GM12878 (cell line): ENCODE results near the gene RAC3. TPM values are rescaled to one million over a fixed set of nuclear protein-coding genes. Genes with fewer than 3 reads are reported as not detected.

Experiments
- ATAC-seq: fragments of 200-7000 bp; cut with Tn5 transposase; 3 replicates; pipeline ENCODE4 v1.9.1; 2020; ENCODE audit warnings: mild to moderate bottlenecking, moderate library complexity
- BruUV-seq: library from RNA; stranded (reverse); fragments of 400-500 nt; replicated peaks from 2 replicates; lab custom pipeline; 2021; lab: Mats Ljungman, UMichigan
- CTCF ChIA-PET: fragments of 300-600 bp; sonication (Branson Sonifier 250); formaldehyde crosslinking; extraction: SDS; loops from one replicate; lab custom pipeline; 2021; ENCODE audit warnings: inconsistent platforms; lab: Yijun Ruan, JAX
- POLR2A ChIA-PET: fragments of 350-600 bp; formaldehyde crosslinking; extraction: SDS; loops from one replicate; lab custom pipeline; 2021; ENCODE audit warnings: inconsistent platforms; lab: Charles Lee
- RAD21 ChIA-PET: fragments of 300-600 bp; sonication (Branson Sonifier 250); formaldehyde crosslinking; loops from one replicate; lab custom pipeline; 2023; ENCODE audit warnings: antibody characterized with exemption; ENCODE audit not compliant: unreplicated experiment; lab: Charles Lee
- SMC1A ChIA-PET: fragments of 300-600 bp; sonication (Branson Sonifier 250); formaldehyde crosslinking; loops from one replicate; lab custom pipeline; 2023; ENCODE audit not compliant: unreplicated experiment, uncharacterized antibody; lab: Charles Lee
- DNase-seq: peaks from one replicate; pipeline ENCODE4 v3.0.0-alpha.2; 2011; ENCODE audit warnings: low read depth, low spot score
- FAIRE-seq: peaks from 3 replicates; lab custom pipeline; 2011; peaks lifted over from hg19 to GRCh38; lab: Jason Lieb, UNC
- H2AFZ ChIP-seq: 2 replicates; pipeline ENCODE4 v1.6.0; 2011; ENCODE audit warnings: low read depth, low read length, control low read depth; ENCODE audit not compliant: control insufficient read depth
- H3K27ac ChIP-seq: 2 replicates; pipeline ENCODE4 v1.5.1; 2011; ENCODE audit warnings: control low read depth; ENCODE audit not compliant: control insufficient read depth, insufficient read depth
- H3K27me3 ChIP-seq, 2 experiments: replicated peaks in 1 of 2; 2 replicates each; pipeline versions ENCODE4 v1.6.0 to v1.6.1; 2011; ENCODE audit warnings: low read length in 1 of 2; ENCODE audit not compliant: control insufficient read depth in 2 of 2, insufficient read depth in 2 of 2
- H3K36me3 ChIP-seq, 2 experiments: 2 replicates each; pipeline ENCODE4 v1.5.1; 2011; ENCODE audit warnings: low read length in 1 of 2; ENCODE audit not compliant: control insufficient read depth in 2 of 2, insufficient read depth in 2 of 2
- H3K4me1 ChIP-seq: 2 replicates; pipeline ENCODE4 v1.6.1; 2011; ENCODE audit warnings: mild to moderate bottlenecking, low read length, moderate library complexity, mixed read lengths; ENCODE audit not compliant: control insufficient read depth, insufficient read depth
- H3K4me2 ChIP-seq: 2 replicates; pipeline ENCODE4 v1.6.0; 2011; ENCODE audit warnings: control low read depth; ENCODE audit not compliant: control insufficient read depth, insufficient read depth
- H3K4me3 ChIP-seq: fragments of 200-600 bp; sonication (generic); 2 replicates; pipeline ENCODE4 v1.5.1; 2016
- H3K79me2 ChIP-seq: 2 replicates; pipeline ENCODE4 v1.6.0; 2011; ENCODE audit warnings: low read length; ENCODE audit not compliant: control insufficient read depth, insufficient read depth
- H3K9ac ChIP-seq: 2 replicates; pipeline ENCODE4 v1.8.0; 2011; ENCODE audit warnings: low read length, control low read depth, mixed read lengths; ENCODE audit not compliant: control insufficient read depth, insufficient read depth
- H3K9me3 ChIP-seq: replicated peaks from 3 replicates; pipeline ENCODE4 v1.5.1; 2011; ENCODE audit warnings: mild to moderate bottlenecking, low read length; ENCODE audit not compliant: control insufficient read depth, insufficient read depth
- H4K20me1 ChIP-seq: 2 replicates; pipeline ENCODE4 v1.6.0; 2011; ENCODE audit not compliant: control insufficient read depth, insufficient read depth
- GABPA ChIP-seq: IDR thresholded peaks from 2 replicates; pipeline ENCODE4 v1.6.1; 2014; ENCODE audit warnings: antibody characterized with exemption, low read depth, mild to moderate bottlenecking, inconsistent platforms
- IKZF2 ChIP-seq, 2 experiments: fragments of 450-650 bp; IDR thresholded peaks; 2 replicates each; pipeline ENCODE4 v1.6.1; 2017; ENCODE audit warnings: mild to moderate bottlenecking in 2 of 2, moderate library complexity in 2 of 2
- MAX ChIP-seq: IDR thresholded peaks from 2 replicates; pipeline ENCODE4 v1.6.1; 2012; ENCODE audit warnings: low read depth, low read length, improper control_type of control experiment
- MTA3 ChIP-seq: IDR thresholded peaks from 2 replicates; pipeline ENCODE4 v1.6.1; 2012; ENCODE audit warnings: low read length, inconsistent platforms, borderline replicate concordance
- MYC ChIP-seq: IDR thresholded peaks from 2 replicates; pipeline ENCODE4 v1.6.1; 2011; ENCODE audit warnings: mild to moderate bottlenecking, low read length, moderate library complexity, inconsistent platforms; ENCODE audit not compliant: insufficient read depth, insufficient replicate concordance, insufficient read length, severe bottlenecking
- POLR2A ChIP-seq: IDR thresholded peaks from 2 replicates; pipeline ENCODE4 v1.6.1; 2011; ENCODE audit warnings: low read depth, mild to moderate bottlenecking, low read length
- POLR2AphosphoS5 ChIP-seq: IDR thresholded peaks from 2 replicates; pipeline ENCODE4 v1.6.1; 2011; ENCODE audit warnings: mild to moderate bottlenecking, low read length, inconsistent platforms
- RAD51 ChIP-seq: fragments of 450-650 bp; IDR thresholded peaks from 2 replicates; pipeline ENCODE4 v1.6.1; 2016; ENCODE audit warnings: moderate library complexity, mild to moderate bottlenecking, inconsistent platforms
- RELA ChIP-seq: fragments of 450-650 bp; IDR thresholded peaks from 2 replicates; pipeline ENCODE4 v1.8.0; 2014; ENCODE audit warnings: borderline replicate concordance; ENCODE audit not compliant: partially characterized antibody
- RFX5 ChIP-seq: IDR thresholded peaks from 2 replicates; pipeline ENCODE4 v1.6.1; 2011; ENCODE audit warnings: low read depth, low read length, improper control_type of control experiment
- STAT1 ChIP-seq: fragments of 450-650 bp; conservative IDR thresholded peaks from 2 replicates; pipeline ENCODE4 v1.6.1; 2014; ENCODE audit warnings: antibody characterized with exemption, mild to moderate bottlenecking
- WGBS: methylation state at CpG from one replicate; pipeline ENCODE4 v1.1.6; 2016; ENCODE audit warnings: low lambda C conversion rate; ENCODE audit not compliant: insufficient replicate concordance, insufficient coverage; ENCODE audit errors: missing lambda C conversion rate; 5-methylcytosine and 5-hydroxymethylcytosine counted together
- in situ Hi-C: fragments of 300-500 bp; cut with MboI; formaldehyde crosslinking; loops from 9 replicates; pipeline ENCODE4 v1.14.3; 2018; ENCODE audit warnings: mixed read lengths
- intact Hi-C: fragments of 100-400 bp; cut with micrococcal nuclease; formaldehyde crosslinking; loops from one replicate; pipeline ENCODE4 v1.14.2; 2022; ENCODE audit not compliant: unreplicated experiment
- polyA plus RNA-seq, 11 experiments: library from polyadenylated mRNA; depleted of rRNA in 4 of 11; unstranded in 6 of 11; stranded (reverse) in 5 of 11; fragments of >200 nt; fragmentation: Nextera tagmentation in 4 of 11; fragmentation: Illumina TruSeq in 1 of 11; extraction: Ambion mirVana in 4 of 11; extraction: Trizol in 1 of 11; gene quantifications; 1 replicate in 1 of 11; 2 replicates in 10 of 11; pipeline versions ENCODE4 v1.2.1 to v1.2.3, GENCODE V29; 2011 to 2016; ENCODE audit warnings: inconsistent platforms in 2 of 11, missing spikeins in 2 of 11, low read depth in 1 of 11
- total RNA-seq, 4 experiments: library from RNA; depleted of rRNA in 3 of 4; stranded (reverse); fragments of >200 nt in 3 of 4; fragmentation: Illumina TruSeq in 1 of 4; extraction: Trizol in 1 of 4; gene quantifications; 2 replicates each; pipeline versions ENCODE4 v1.2.1 to v1.2.3, GENCODE V29; 2013 to 2021
- TF ChIP-seq, protein P1 (sequence below): IDR thresholded peaks from 2 replicates; pipeline ENCODE4 v1.6.1; 2012; ENCODE audit warnings: low read depth, low read length, improper control_type of control experiment

RAC3 gene
- total and polyA plus RNA-seq, 10 of the 15 experiments (the other 5 are each of a cell fraction or from before 2014, with no cell fraction given), result 0.11 to 32.9 (median 6.7) TPM

DNA sequence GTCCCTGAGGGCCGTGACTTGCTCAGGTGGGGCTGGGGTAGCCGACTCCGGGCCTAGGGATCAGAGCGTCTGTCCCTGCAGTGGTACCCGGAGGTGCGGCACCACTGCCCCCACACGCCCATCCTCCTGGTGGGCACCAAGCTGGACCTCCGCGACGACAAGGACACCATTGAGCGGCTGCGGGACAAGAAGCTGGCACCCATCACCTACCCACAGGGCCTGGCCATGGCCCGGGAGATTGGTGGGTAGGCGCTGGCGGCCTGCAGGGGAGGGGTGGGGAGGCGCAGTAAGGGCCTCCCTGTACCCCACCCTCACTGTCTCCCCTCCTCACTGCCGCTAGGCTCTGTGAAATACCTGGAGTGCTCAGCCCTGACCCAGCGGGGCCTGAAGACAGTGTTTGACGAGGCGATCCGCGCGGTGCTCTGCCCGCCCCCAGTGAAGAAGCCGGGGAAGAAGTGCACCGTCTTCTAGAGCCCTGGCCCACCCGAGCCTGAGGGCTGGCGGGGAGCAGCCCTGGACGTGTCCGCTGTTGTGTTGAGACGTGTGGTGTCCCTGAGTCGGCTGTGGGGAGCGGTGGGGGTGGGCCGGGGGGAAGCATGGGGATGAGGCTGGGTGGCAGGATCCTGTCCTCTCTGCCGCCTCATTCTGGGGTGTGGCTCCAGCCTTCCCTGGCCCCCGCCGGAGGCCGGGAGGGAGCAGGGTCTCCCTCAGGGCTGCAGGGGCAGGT lies 2.0 kb downstream of the RAC3 start (continued):
- TF ChIP-seq MYC (no peak), IKZF2 (IDR thresholded peaks at IDR 0.05) (no peak), RELA (no peak), MAX (no peak), RFX5 (no peak)

DNA sequence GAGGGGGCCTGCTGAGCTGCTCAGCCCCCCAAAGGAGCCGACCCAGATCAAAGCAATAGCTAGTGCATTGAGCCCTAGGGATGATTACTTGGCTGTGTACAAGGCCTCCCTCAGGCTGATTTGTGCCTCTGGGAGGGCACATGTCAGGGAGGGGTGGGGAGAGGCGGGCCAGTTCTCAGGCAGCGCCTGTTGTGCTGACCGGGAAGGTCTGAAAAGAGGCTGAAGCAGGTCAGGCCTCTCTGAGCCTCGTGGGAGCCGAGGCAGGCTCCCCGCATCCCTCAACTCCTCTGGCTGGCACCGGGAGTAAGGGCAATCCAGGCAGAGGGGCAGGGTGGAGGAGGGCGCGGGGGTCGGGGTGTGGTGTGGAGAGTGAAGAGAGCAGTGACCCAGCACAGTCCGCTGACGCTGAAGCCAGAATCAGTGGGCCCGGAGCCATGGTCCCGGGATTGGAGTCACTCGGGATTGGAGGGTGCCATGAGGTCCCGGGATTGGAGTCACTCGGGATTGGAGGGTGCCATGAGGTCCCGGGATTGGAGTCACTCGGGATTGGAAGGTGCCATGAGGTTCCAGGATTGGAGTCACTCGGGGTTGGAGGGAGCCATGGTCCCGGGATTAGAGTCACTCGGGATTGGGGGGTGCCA lies 3.0 kb downstream of the RAC3 start:
- 92% methylated on average over 20 of the region's 23 CpGs for WGBS
- Histone ChIP-seq H3K9ac (no peak overlapping the region), H3K27me3 (no peaks in the 10 kb centered on the region), H3K4me3 (no peak overlapping the region), H2AFZ (no peak overlapping the region), H3K4me1 (peaks cover 10% of the 10 kb centered on the region), H3K4me2 (no peak overlapping the region), H3K36me3 (no peaks in the 10 kb centered on the region; a peak in 2 of 4 replicates), H3K27ac (no peak overlapping the region), H4K20me1 (no peaks in the 10 kb centered on the region), H3K79me2 (peaks cover 5% of the 10 kb centered on the region), H3K9me3 (no peaks in the 10 kb centered on the region)
- BruUV-seq, result no TSS peak
- DNase-seq, result no peak
- ATAC-seq, result no peak
- intact Hi-C loops (loop anchor here (5.0 kb wide), 1 partner anchor 63 kb away; the partner anchor contains the start of gene FASN), in situ Hi-C loops (loop anchor here (5.0 kb wide), 1 partner anchor 123 kb away; no protein-coding TSS in a partner anchor)
- CTCF ChIA-PET, result interaction anchor here (1.0 kb wide), 1 partner anchor 13 kb away, joined by 4 read pairs; no protein-coding TSS in a partner anchor
- RAD21 ChIA-PET, result interaction anchor here (1.5 kb wide), 1 partner anchor 11 kb away, joined by 3 read pairs; the partner anchor contains the start of genes CENPX and LRRC45
- FAIRE-seq, result no peak
- SMC1A ChIA-PET, result no interaction called here
- TF ChIP-seq POLR2AphosphoS5 (0 out of 2 replicates have a peak, but pooled peaks have one; percentile 23), MTA3 (no peak), STAT1 (no peak), POLR2A (peak; percentile 41; the same call in 1 of the 2 replicates), RAD51 (no peak), GABPA (no peak)
- TF ChIP-seq, protein P1, sequence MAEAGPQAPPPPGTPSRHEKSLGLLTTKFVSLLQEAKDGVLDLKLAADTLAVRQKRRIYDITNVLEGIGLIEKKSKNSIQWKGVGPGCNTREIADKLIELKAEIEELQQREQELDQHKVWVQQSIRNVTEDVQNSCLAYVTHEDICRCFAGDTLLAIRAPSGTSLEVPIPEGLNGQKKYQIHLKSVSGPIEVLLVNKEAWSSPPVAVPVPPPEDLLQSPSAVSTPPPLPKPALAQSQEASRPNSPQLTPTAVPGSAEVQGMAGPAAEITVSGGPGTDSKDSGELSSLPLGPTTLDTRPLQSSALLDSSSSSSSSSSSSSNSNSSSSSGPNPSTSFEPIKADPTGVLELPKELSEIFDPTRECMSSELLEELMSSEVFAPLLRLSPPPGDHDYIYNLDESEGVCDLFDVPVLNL, result no peak
- POLR2A ChIA-PET, result interaction anchor here (0.6 to 0.7 kb wide), 2 partner anchors 67 to 427 kb away, joined by 3 read pairs; no protein-coding TSS in a partner anchor
